Cardiac septum (tissue), 1 donor: ENCODE results near the gene ESYT3. TPM values are rescaled to one million over a fixed set of nuclear protein-coding genes. Genes with fewer than 3 reads are reported as not detected.
"Not testable (repeated sequence)": the region's sequence is repeated elsewhere in the genome, so short reads cannot be mapped to it uniquely, and the experiment has no call there.

Experiments
- DNase-seq: peaks from one replicate; pipeline ENCODE4 v3.0.0-alpha.2; 2020; ENCODE audit warnings: low spot score
- intact Hi-C: fragments of 100-400 bp; cut with DNase I; formaldehyde crosslinking; loops from one replicate; pipeline ENCODE4 v1.14.0; 2022
- total RNA-seq: library from RNA; stranded (reverse); fragmentation: NEBNext Ultra II Directional; extraction: Animal tissue kit (Norgen Biotek cat#: 25700); gene quantifications from one replicate; pipeline ENCODE4 v1.2.1, GENCODE V29; 2021
- donor health status: DM: no; HTN: no; CAD: no.

Gene ESYT3
- total RNA-seq, 1 donor from 2014 or later: 2.4 TPM

- intact Hi-C loops: no loop called here
- DNase-seq: no peak
These were observed 39.7 kb downstream of the ESYT3 start for GRCh38 chr3:138474163-138474562.

- intact Hi-C loops: loop anchor here (5.0 kb wide), 2 partner anchors 116 to 446 kb away; partner anchors contain the start of gene CEP70
- no peak for DNase-seq
These were observed 42.1 kb downstream of the ESYT3 start for GRCh38 chr3:138476526-138476925.

- intact Hi-C loops: loop anchor here (5.0 kb wide), 2 partner anchors 115 to 445 kb away; partner anchors contain the start of gene CEP70
- no peak for DNase-seq
These were observed 42.7 kb downstream of the ESYT3 start for GRCh38 chr3:138477120-138477519.

GRCh38 chr3:138477801-138478200 is 43.4 kb downstream of the ESYT3 start:
- no peak for DNase-seq
- intact Hi-C loops: loop anchor here (5.0 kb wide), 2 partner anchors 114 to 444 kb away; partner anchors contain the start of gene CEP70

- intact Hi-C loops: loop anchor here (5.0 kb wide), 2 partner anchors 113 to 443 kb away; partner anchors contain the start of gene CEP70
- no peak for DNase-seq
These were observed 45.0 kb downstream of the ESYT3 start for GRCh38 chr3:138479438-138479863.

- intact Hi-C loops, DNase-seq: not testable (repeated sequence)
These were observed 50.3 kb downstream of the ESYT3 start for GRCh38 chr3:138484672-138485071.

GRCh38 chr3:138486580-138486979 is 52.2 kb downstream of the ESYT3 start:
- DNase-seq, intact Hi-C loops: not testable (repeated sequence)

- no peak for DNase-seq
- intact Hi-C loops: loop anchor here (5.0 kb wide), 1 partner anchor 100 kb away; the partner anchor contains the start of gene CEP70
These were observed 57.6 kb downstream of the ESYT3 start for GRCh38 chr3:138491971-138492370.

GRCh38 chr3:138492980-138493675 is 58.7 kb downstream of the ESYT3 start:
- intact Hi-C loops: loop anchor here (5.0 kb wide), 1 partner anchor 99 kb away; the partner anchor contains the start of gene CEP70
- no peak for DNase-seq

GRCh38 chr3:138493804-138494606 is 59.6 kb downstream of the ESYT3 start:
- intact Hi-C loops: loop anchor here (5.0 kb wide), 1 partner anchor 98 kb away; the partner anchor contains the start of gene CEP70
- no peak for DNase-seq

- intact Hi-C loops: loop anchor here (5.0 kb wide), 1 partner anchor 98 kb away; the partner anchor contains the start of gene CEP70
- no peak for DNase-seq
These were observed 60.2 kb downstream of the ESYT3 start for GRCh38 chr3:138494607-138494929.

GRCh38 chr3:138495638-138496037 is 61.2 kb downstream of the ESYT3 start:
- DNase-seq, intact Hi-C loops: not testable (repeated sequence)

GRCh38 chr3:138496436-138496835 is 62.0 kb downstream of the ESYT3 start:
- intact Hi-C loops: no loop called here
- DNase-seq: no peak

GRCh38 chr3:138497021-138497420 is 62.6 kb downstream of the ESYT3 start:
- intact Hi-C loops: no loop called here
- DNase-seq: no peak

- intact Hi-C loops: no loop called here
- DNase-seq: no peak
These were observed 63.4 kb downstream of the ESYT3 start for GRCh38 chr3:138497851-138498250.

GRCh38 chr3:138498991-138499390 is 64.6 kb downstream of the ESYT3 start:
- intact Hi-C loops: no loop called here
- DNase-seq: no peak

- intact Hi-C loops: no loop called here
- DNase-seq: no peak
These were observed 73.1 kb downstream of the ESYT3 start for GRCh38 chr3:138507524-138507923.

GRCh38 chr3:138509586-138509985 is 75.2 kb downstream of the ESYT3 start:
- no peak for DNase-seq
- intact Hi-C loops: no loop called here

- no peak for DNase-seq
- intact Hi-C loops: no loop called here
These were observed 77.5 kb downstream of the ESYT3 start for GRCh38 chr3:138511945-138512344.

- no peak for DNase-seq
- intact Hi-C loops: no loop called here
These were observed 78.9 kb downstream of the ESYT3 start for GRCh38 chr3:138513090-138513843.
